Neural cell (in vitro differentiated cells): ENCODE data around the gene DDX19B.

Experiments
- CTCF ChIP-seq: fragments of 450-650 bp; IDR thresholded peaks from 2 replicates; pipeline ENCODE4 v1.5.1; 2014; ENCODE audit warnings: antibody characterized with exemption, mild to moderate bottlenecking, moderate library complexity; ENCODE audit not compliant: poor library complexity, severe bottlenecking
- POLR2AphosphoS5 ChIP-seq: IDR thresholded peaks from 2 replicates; pipeline ENCODE4 v1.6.1; 2012
- SMC3 ChIP-seq: fragments of 450-650 bp; conservative IDR thresholded peaks from 2 replicates; pipeline ENCODE4 v1.6.1; 2014; ENCODE audit warnings: antibody characterized with exemption, mild to moderate bottlenecking, moderate library complexity; ENCODE audit not compliant: poor library complexity

GRCh38 chr16:70331091-70331490 is 32.1 kb downstream of the DDX19B start:
- TF ChIP-seq POLR2AphosphoS5 (no peak), CTCF (no peak), SMC3 (no peak)
